Loucy (cell line): ENCODE results near the gene GTF3A.

Experiments
- EZH2phosphoT487 ChIP-seq: fragments of 200-600 bp; IDR thresholded peaks from 2 replicates; pipeline ENCODE4 v1.6.1; 2018; ENCODE audit warnings: antibody characterized with exemption, mild to moderate bottlenecking, moderate library complexity, borderline replicate concordance
- TF ChIP-seq, protein P1 (sequence below): fragments of 200-600 bp; sonication (generic); conservative IDR thresholded peaks from 2 replicates; pipeline ENCODE4 v1.5.1; 2014; ENCODE audit warnings: mild to moderate bottlenecking, antibody characterized with exemption, low read length

DNA sequence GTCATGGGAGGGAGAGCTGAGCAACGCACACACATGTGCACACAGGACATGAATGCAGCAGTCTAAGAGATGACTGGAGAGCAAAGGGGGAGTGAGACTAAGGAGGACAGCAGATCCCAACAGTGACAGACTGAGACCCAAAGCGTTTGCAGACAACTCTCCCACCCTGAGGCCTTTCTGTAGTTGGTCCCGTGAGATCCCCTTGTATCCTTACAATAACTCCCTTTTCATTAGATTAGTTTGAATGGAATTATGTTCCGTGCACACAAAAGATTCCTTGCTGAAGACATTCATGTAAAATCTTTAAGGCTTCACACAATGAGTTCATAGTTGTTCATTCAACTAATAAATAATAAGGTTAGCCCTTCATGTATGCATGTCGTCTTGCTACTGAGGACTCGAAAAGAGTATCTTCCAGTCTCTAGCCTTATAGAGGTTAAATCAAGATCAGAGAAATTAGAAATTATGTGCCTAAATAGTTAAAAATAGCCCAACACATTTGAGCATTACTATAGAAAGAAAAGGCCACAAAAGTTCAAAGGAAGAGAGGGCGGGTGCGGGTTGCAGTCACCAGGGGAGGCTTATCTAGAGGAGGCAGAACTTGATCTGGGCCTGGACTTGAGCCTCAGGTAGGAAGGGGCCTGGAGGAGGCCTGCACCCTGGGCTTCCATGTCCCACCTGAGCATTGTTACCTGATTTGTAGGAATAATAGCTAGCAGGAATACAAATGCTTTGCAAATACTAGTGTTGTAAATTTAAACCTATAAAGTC is 3.1 kb upstream of the GTF3A start:
- TF ChIP-seq, protein P1, sequence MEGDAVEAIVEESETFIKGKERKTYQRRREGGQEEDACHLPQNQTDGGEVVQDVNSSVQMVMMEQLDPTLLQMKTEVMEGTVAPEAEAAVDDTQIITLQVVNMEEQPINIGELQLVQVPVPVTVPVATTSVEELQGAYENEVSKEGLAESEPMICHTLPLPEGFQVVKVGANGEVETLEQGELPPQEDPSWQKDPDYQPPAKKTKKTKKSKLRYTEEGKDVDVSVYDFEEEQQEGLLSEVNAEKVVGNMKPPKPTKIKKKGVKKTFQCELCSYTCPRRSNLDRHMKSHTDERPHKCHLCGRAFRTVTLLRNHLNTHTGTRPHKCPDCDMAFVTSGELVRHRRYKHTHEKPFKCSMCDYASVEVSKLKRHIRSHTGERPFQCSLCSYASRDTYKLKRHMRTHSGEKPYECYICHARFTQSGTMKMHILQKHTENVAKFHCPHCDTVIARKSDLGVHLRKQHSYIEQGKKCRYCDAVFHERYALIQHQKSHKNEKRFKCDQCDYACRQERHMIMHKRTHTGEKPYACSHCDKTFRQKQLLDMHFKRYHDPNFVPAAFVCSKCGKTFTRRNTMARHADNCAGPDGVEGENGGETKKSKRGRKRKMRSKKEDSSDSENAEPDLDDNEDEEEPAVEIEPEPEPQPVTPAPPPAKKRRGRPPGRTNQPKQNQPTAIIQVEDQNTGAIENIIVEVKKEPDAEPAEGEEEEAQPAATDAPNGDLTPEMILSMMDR, result no peak
- no peak for TF ChIP-seq EZH2phosphoT487
